ENCODE measurements around the gene C1RL. TPM values are rescaled to one million over a fixed set of nuclear protein-coding genes. Genes with fewer than 3 reads are reported as not detected.

Gene C1RL
- total RNA-seq, 1 experiment from 2014 or later: 25.9 TPM

DNA sequence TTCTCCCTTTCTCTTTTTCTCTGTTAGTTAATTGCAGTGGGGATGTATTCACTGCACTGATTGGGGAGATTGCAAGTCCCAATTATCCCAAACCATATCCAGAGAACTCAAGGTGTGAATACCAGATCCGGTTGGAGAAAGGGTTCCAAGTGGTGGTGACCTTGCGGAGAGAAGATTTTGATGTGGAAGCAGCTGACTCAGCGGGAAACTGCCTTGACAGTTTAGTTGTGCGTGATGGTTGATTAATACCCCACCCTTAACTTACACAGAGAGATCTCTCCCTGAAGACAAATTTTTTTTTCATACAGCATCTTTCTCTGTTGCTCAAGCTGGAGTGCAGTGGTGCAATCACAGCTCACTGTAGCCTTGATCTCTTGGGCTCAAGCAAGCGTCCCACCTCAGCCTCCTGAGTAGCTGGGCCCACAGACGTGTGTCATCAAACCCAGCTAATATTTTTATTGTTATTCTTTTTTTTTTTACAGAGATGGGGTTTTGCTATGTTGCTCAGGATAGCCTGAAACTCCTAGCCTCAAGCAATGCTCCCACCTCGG lies 43.9 kb downstream of the C1RL start:
- POLR2A ChIA-PET: no interaction called here
- CTCF ChIA-PET: no interaction called here

DNA sequence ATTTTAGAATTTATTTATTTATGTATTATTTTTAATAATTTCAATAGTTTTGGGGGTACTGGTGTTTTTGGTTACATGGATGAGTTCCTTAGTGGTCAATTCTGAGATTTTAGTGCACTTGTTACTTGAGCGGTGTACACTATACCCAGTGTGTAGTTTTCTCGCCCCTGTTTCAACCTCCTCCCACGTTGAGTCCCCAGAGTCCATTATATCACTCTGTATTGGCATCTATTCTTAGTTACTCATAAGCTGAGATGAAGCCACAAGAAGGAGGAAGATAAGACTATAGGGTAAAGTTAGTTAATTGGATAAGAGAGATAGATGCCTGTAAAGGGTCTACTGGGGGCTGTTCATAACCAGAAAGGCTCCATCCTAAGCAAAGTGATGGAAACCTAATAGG lies 44.5 kb downstream of the C1RL start:
- Histone ChIP-seq H3K9me2 (ENCODE audit: insufficient read depth) (no peaks in the 10 kb centered on the region), H3K79me2 (ENCODE audit: insufficient read depth, low read length) (no peaks in the 10 kb centered on the region), H3K27ac (ENCODE audit: low read depth, low read length) (no peak overlapping the region), H4K20me1 (ENCODE audit: insufficient read depth) (no peaks in the 10 kb centered on the region), H3K4me3 (replicated peaks in 1 of 2; ENCODE audit: low read depth in 1 of 2, low read length in 2 of 2) (no peak overlapping the region), H3K4me2 (ENCODE audit: low read length) (no peak overlapping the region), H2AFZ (ENCODE audit: low read depth, low read length, poor library complexity, severe bottlenecking) (no peak overlapping the region), H3K36me3 (ENCODE audit: control insufficient read depth in 1 of 2, insufficient read depth in 2 of 2, low read length in 2 of 2) (no peaks in the 10 kb centered on the region), H3K9me3 (ENCODE audit: control insufficient read depth in 1 of 2, insufficient read depth in 1 of 2, low read depth in 1 of 2, low read length in 2 of 2) (no peaks in the 10 kb centered on the region), H3K9ac (ENCODE audit: low read length) (no peak overlapping the region), H3K4me1 (ENCODE audit: control insufficient read depth in 1 of 2, insufficient read depth in 2 of 2, low read length in 2 of 2) (peaks cover 0 to 4% of the 10 kb centered on the region in 2 experiments; a peak in 1 of 4 replicates), H3K27me3 (ENCODE audit: insufficient read depth, low read length) (no peaks in the 10 kb centered on the region)
- TF ChIP-seq, protein P1, sequence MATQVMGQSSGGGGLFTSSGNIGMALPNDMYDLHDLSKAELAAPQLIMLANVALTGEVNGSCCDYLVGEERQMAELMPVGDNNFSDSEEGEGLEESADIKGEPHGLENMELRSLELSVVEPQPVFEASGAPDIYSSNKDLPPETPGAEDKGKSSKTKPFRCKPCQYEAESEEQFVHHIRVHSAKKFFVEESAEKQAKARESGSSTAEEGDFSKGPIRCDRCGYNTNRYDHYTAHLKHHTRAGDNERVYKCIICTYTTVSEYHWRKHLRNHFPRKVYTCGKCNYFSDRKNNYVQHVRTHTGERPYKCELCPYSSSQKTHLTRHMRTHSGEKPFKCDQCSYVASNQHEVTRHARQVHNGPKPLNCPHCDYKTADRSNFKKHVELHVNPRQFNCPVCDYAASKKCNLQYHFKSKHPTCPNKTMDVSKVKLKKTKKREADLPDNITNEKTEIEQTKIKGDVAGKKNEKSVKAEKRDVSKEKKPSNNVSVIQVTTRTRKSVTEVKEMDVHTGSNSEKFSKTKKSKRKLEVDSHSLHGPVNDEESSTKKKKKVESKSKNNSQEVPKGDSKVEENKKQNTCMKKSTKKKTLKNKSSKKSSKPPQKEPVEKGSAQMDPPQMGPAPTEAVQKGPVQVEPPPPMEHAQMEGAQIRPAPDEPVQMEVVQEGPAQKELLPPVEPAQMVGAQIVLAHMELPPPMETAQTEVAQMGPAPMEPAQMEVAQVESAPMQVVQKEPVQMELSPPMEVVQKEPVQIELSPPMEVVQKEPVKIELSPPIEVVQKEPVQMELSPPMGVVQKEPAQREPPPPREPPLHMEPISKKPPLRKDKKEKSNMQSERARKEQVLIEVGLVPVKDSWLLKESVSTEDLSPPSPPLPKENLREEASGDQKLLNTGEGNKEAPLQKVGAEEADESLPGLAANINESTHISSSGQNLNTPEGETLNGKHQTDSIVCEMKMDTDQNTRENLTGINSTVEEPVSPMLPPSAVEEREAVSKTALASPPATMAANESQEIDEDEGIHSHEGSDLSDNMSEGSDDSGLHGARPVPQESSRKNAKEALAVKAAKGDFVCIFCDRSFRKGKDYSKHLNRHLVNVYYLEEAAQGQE (IDR thresholded peaks at IDR 0.05; ENCODE audit: low read depth): no peak
- TF ChIP-seq FOSL1 (IDR thresholded peaks at IDR 0.05; ENCODE audit: low read depth) (no peak), EZH2 (IDR thresholded peaks at IDR 0.05) (no peak), JUND (IDR thresholded peaks at IDR 0.05) (no peak), SP1 (IDR thresholded peaks at IDR 0.05; ENCODE audit: low read depth) (no peak), EGR1 (IDR thresholded peaks at IDR 0.05; ENCODE audit: low read depth) (no peak), SIN3A (IDR thresholded peaks at IDR 0.05; ENCODE audit: low read depth) (no peak), ZNF274 (IDR thresholded peaks at IDR 0.05; ENCODE audit: low read depth, low read length) (no peak), TCF7L2 (IDR thresholded peaks at IDR 0.05; ENCODE audit: borderline replicate concordance, extremely low read depth, insufficient read depth, insufficient read length) (no peak), CBX3 (IDR thresholded peaks at IDR 0.05; ENCODE audit: low read depth) (no peak), POLR2AphosphoS5 (IDR thresholded peaks at IDR 0.05; ENCODE audit: low read depth, low read length) (no peak), RAD21 (IDR thresholded peaks at IDR 0.05; ENCODE audit: low read depth) (no peak), ELF1 (IDR thresholded peaks at IDR 0.05; ENCODE audit: borderline replicate concordance, low read depth) (no peak)
- TF ChIP-seq, protein P2, sequence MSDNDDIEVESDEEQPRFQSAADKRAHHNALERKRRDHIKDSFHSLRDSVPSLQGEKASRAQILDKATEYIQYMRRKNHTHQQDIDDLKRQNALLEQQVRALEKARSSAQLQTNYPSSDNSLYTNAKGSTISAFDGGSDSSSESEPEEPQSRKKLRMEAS (IDR thresholded peaks at IDR 0.05): no peak
- TF ChIP-seq, protein P3, sequence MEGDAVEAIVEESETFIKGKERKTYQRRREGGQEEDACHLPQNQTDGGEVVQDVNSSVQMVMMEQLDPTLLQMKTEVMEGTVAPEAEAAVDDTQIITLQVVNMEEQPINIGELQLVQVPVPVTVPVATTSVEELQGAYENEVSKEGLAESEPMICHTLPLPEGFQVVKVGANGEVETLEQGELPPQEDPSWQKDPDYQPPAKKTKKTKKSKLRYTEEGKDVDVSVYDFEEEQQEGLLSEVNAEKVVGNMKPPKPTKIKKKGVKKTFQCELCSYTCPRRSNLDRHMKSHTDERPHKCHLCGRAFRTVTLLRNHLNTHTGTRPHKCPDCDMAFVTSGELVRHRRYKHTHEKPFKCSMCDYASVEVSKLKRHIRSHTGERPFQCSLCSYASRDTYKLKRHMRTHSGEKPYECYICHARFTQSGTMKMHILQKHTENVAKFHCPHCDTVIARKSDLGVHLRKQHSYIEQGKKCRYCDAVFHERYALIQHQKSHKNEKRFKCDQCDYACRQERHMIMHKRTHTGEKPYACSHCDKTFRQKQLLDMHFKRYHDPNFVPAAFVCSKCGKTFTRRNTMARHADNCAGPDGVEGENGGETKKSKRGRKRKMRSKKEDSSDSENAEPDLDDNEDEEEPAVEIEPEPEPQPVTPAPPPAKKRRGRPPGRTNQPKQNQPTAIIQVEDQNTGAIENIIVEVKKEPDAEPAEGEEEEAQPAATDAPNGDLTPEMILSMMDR (IDR thresholded peaks at IDR 0.05 in 2 of 3, conservative IDR thresholded peaks at IDR 0.05 in 1 of 3; ENCODE audit: borderline replicate concordance in 1 of 3, insufficient read depth in 1 of 3, low read depth in 2 of 3, low read length in 2 of 3): no peak
- no peak for DNase-seq (ENCODE audit: low read depth, low spot score)
- no peak for ATAC-seq
- no TSS peak for BruUV-seq (replicated peaks)
- intact Hi-C loops (cut with micrococcal nuclease): no loop called here
- ChIA-PET RAD21 (ENCODE audit: low non-redundant PET in 1 of 2, low total read pairs in 2 of 2, uncharacterized antibody in 2 of 2, unreplicated experiment in 2 of 2) (no interaction called here), POLR2A (no interaction called here), CTCF (no interaction called here)

More for the DNA sequence above, 43.9 kb downstream of the C1RL start:
- H3K4me1 ChIP-seq (ENCODE audit: control insufficient read depth in 1 of 2, insufficient read depth in 2 of 2, low read length in 2 of 2): peaks cover 0 to 4% of the 10 kb centered on the region in 2 experiments; a peak in 1 of 4 replicates
- RAD21 ChIA-PET (ENCODE audit: low non-redundant PET in 1 of 2, low total read pairs in 2 of 2, uncharacterized antibody in 2 of 2, unreplicated experiment in 2 of 2): no interaction called here
- no TSS peak for BruUV-seq (replicated peaks)
- no peak overlapping the region for H3K27ac ChIP-seq (ENCODE audit: low read depth, low read length)
- H3K4me2 ChIP-seq (ENCODE audit: low read length): no peak overlapping the region
- H3K9me2 ChIP-seq (ENCODE audit: insufficient read depth): no peaks in the 10 kb centered on the region
- intact Hi-C loops (cut with micrococcal nuclease): no loop called here
- H3K36me3 ChIP-seq (ENCODE audit: control insufficient read depth in 1 of 2, insufficient read depth in 2 of 2, low read length in 2 of 2): no peaks in the 10 kb centered on the region
- no peak for DNase-seq (ENCODE audit: low read depth, low spot score)
- H3K27me3 ChIP-seq (ENCODE audit: insufficient read depth, low read length): no peaks in the 10 kb centered on the region
- H2AFZ ChIP-seq (ENCODE audit: low read depth, low read length, poor library complexity, severe bottlenecking): no peak overlapping the region
- no peak for ATAC-seq
- no peak overlapping the region for H3K4me3 ChIP-seq (replicated peaks in 1 of 2; ENCODE audit: low read depth in 1 of 2, low read length in 2 of 2)
- H3K9ac ChIP-seq (ENCODE audit: low read length): no peak overlapping the region
- H3K9me3 ChIP-seq (ENCODE audit: control insufficient read depth in 1 of 2, insufficient read depth in 1 of 2, low read depth in 1 of 2, low read length in 2 of 2): no peaks in the 10 kb centered on the region
- no peak for TF ChIP-seq SP1 (IDR thresholded peaks at IDR 0.05; ENCODE audit: low read depth)
- TF ChIP-seq ELF1 (IDR thresholded peaks at IDR 0.05; ENCODE audit: borderline replicate concordance, low read depth): no peak
- no peak for TF ChIP-seq FOSL1 (IDR thresholded peaks at IDR 0.05; ENCODE audit: low read depth)
- TF ChIP-seq SIN3A (IDR thresholded peaks at IDR 0.05; ENCODE audit: low read depth): no peak
- no peaks in the 10 kb centered on the region for H3K79me2 ChIP-seq (ENCODE audit: insufficient read depth, low read length)
- no peaks in the 10 kb centered on the region for H4K20me1 ChIP-seq (ENCODE audit: insufficient read depth)
